ENCODE measurements around the gene IL6R. TPM values are rescaled to one million over a fixed set of nuclear protein-coding genes. Genes with fewer than 3 reads are reported as not detected.

Gene IL6R
- total and polyA plus RNA-seq, 2 donors from 2014 or later: 6.2 to 33.0 TPM

- H3K4me3 ChIP-seq (ENCODE audit: low read length in 3 of 3): no peak overlapping the region
- no peak overlapping the region for H3K27ac ChIP-seq (ENCODE audit: low read depth in 2 of 2, low read length in 2 of 2)
- H3K9me3 ChIP-seq (ENCODE audit: control insufficient read depth in 2 of 3, insufficient read depth in 1 of 3, low read length in 3 of 3): no peaks in the 10 kb centered on the region
- H3K4me1 ChIP-seq (ENCODE audit: control insufficient read depth in 2 of 3, insufficient read depth in 2 of 3, low read depth in 1 of 3, low read length in 3 of 3): no peaks in the 10 kb centered on the region
- no peaks in the 10 kb centered on the region for H3K36me3 ChIP-seq (ENCODE audit: control insufficient read depth in 2 of 3, insufficient read depth in 3 of 3, low read length in 3 of 3)
- intact Hi-C loops (cut with DNase I): loop anchor here (5.0 kb wide), 1 partner anchor 69 kb away; no protein-coding TSS in a partner anchor
- FAIRE-seq (no peak), DNase-seq (peak in 1 of 5 donors; percentile 10)
- no peaks in the 10 kb centered on the region for H3K27me3 ChIP-seq (ENCODE audit: control insufficient read depth, insufficient read depth, low read length)
- H3K9ac ChIP-seq (ENCODE audit: low read length in 3 of 3): no peak overlapping the region
- TF ChIP-seq CTCF (IDR thresholded peaks at IDR 0.05; ENCODE audit: borderline replicate concordance, extremely low read depth, insufficient read depth): no peak
Observed at GRCh38 chr1:154478639-154479038, 73.5 kb downstream of the IL6R start.

- Histone ChIP-seq H3K9ac (ENCODE audit: low read length in 3 of 3) (no peak overlapping the region), H3K27ac (ENCODE audit: low read depth in 2 of 2, low read length in 2 of 2) (no peak overlapping the region), H3K36me3 (ENCODE audit: control insufficient read depth in 2 of 3, insufficient read depth in 3 of 3, low read length in 3 of 3) (no peaks in the 10 kb centered on the region), H3K4me3 (ENCODE audit: low read length in 3 of 3) (no peak overlapping the region), H3K27me3 (ENCODE audit: control insufficient read depth, insufficient read depth, low read length) (no peaks in the 10 kb centered on the region), H3K9me3 (ENCODE audit: control insufficient read depth in 2 of 3, insufficient read depth in 1 of 3, low read length in 3 of 3) (no peaks in the 10 kb centered on the region), H3K4me1 (ENCODE audit: control insufficient read depth in 2 of 3, insufficient read depth in 2 of 3, low read depth in 1 of 3, low read length in 3 of 3) (no peaks in the 10 kb centered on the region)
- peak; percentile 96 for TF ChIP-seq CTCF (IDR thresholded peaks at IDR 0.05; ENCODE audit: borderline replicate concordance, extremely low read depth, insufficient read depth)
- peak in 4 of 5 donors; percentile 84 to 93 (median 88) for DNase-seq
- peak; percentile 58 for FAIRE-seq
- intact Hi-C loops (cut with DNase I): loop anchor here (5.0 kb wide), 1 partner anchor 67 kb away; no protein-coding TSS in a partner anchor
Observed at GRCh38 chr1:154479764-154480421, 74.8 kb downstream of the IL6R start.

GRCh38 chr1:154481053-154481452 lies 75.9 kb downstream of the IL6R start:
- no peak for DNase-seq
- Histone ChIP-seq H3K9me3 (ENCODE audit: control insufficient read depth in 2 of 3, insufficient read depth in 1 of 3, low read length in 3 of 3) (no peaks in the 10 kb centered on the region), H3K4me1 (ENCODE audit: control insufficient read depth in 2 of 3, insufficient read depth in 2 of 3, low read depth in 1 of 3, low read length in 3 of 3) (peaks cover 0 to 2% (median 0%) of the 10 kb centered on the region in 3 donors), H3K9ac (ENCODE audit: low read length in 3 of 3) (no peak overlapping the region), H3K36me3 (ENCODE audit: control insufficient read depth in 2 of 3, insufficient read depth in 3 of 3, low read length in 3 of 3) (peaks cover 0 to 2% (median 0%) of the 10 kb centered on the region in 3 donors), H3K27me3 (ENCODE audit: control insufficient read depth, insufficient read depth, low read length) (no peaks in the 10 kb centered on the region), H3K4me3 (ENCODE audit: low read length in 3 of 3) (no peak overlapping the region), H3K27ac (ENCODE audit: low read depth in 2 of 2, low read length in 2 of 2) (no peak overlapping the region)
- TF ChIP-seq CTCF (IDR thresholded peaks at IDR 0.05; ENCODE audit: borderline replicate concordance, extremely low read depth, insufficient read depth): no peak
- intact Hi-C loops (cut with DNase I): no loop called here
- no peak for FAIRE-seq
